ENCODE results near the gene CAMSAP1. TPM values are rescaled to one million over a fixed set of nuclear protein-coding genes. Genes with fewer than 3 reads are reported as not detected.
A peak's percentile ranks its signal among the peaks of the same experiment; 100 is the strongest.

Gene CAMSAP1
- total and polyA plus RNA-seq, 2 donors (not counting 1 experiment from before 2014, with no cell fraction given) = 6.6 to 31.0 TPM

- Mint-ChIP-seq H3K27me3 (no peaks in the 10 kb centered on the region), H3K9me3 (ENCODE audit: insufficient read depth) (peaks cover 1% of the 10 kb centered on the region), H3K4me3 (no peak overlapping the region), H3K27ac (no peak overlapping the region), H3K4me1 (peaks cover 31% of the 10 kb centered on the region)
- peaks cover 39% of the 10 kb centered on the region for H3K79me2 ChIP-seq (ENCODE audit: control insufficient read depth, insufficient read depth, low read length)
- no peak overlapping the region for H3K27ac ChIP-seq (ENCODE audit: low read length in 2 of 2)
- H3K9ac ChIP-seq (ENCODE audit: low read length) = no peak overlapping the region
- no peak for DNase-seq
- no peak for TF ChIP-seq EZH2 (IDR thresholded peaks at IDR 0.05; ENCODE audit: borderline replicate concordance, insufficient read depth, low read depth, low read length, poor library complexity, severe bottlenecking)
- TF ChIP-seq, protein P1, sequence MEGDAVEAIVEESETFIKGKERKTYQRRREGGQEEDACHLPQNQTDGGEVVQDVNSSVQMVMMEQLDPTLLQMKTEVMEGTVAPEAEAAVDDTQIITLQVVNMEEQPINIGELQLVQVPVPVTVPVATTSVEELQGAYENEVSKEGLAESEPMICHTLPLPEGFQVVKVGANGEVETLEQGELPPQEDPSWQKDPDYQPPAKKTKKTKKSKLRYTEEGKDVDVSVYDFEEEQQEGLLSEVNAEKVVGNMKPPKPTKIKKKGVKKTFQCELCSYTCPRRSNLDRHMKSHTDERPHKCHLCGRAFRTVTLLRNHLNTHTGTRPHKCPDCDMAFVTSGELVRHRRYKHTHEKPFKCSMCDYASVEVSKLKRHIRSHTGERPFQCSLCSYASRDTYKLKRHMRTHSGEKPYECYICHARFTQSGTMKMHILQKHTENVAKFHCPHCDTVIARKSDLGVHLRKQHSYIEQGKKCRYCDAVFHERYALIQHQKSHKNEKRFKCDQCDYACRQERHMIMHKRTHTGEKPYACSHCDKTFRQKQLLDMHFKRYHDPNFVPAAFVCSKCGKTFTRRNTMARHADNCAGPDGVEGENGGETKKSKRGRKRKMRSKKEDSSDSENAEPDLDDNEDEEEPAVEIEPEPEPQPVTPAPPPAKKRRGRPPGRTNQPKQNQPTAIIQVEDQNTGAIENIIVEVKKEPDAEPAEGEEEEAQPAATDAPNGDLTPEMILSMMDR (IDR thresholded peaks at IDR 0.05) = no peak
- H3K4me3 ChIP-seq (ENCODE audit: control extremely low read depth in 1 of 5, extremely low read depth in 1 of 5, insufficient read depth in 1 of 5, low read depth in 2 of 5, low read length in 4 of 5) = no peak overlapping the region
- H4K20me1 ChIP-seq (ENCODE audit: control insufficient read depth, insufficient read depth, low read length, poor library complexity, severe bottlenecking) = peaks cover 26% of the 10 kb centered on the region
- no peak overlapping the region for H3K4me2 ChIP-seq (replicated peaks; ENCODE audit: low read depth, low read length, poor library complexity, severe bottlenecking)
- H3K36me3 ChIP-seq (replicated peaks in 1 of 2; ENCODE audit: control extremely low read depth in 1 of 2, control insufficient read depth in 1 of 2, extremely low read depth in 1 of 2, insufficient read depth in 2 of 2, low read length in 1 of 2) = peaks cover 2 to 32% of the 10 kb centered on the region in 2 experiments
- ATAC-seq (ENCODE audit: low read depth) = no peak
- WGBS (ENCODE audit: insufficient coverage) = 100% methylated on average over 7 of the region's 9 CpGs
- CTCF ChIA-PET = no interaction called here
- POLR2A ChIA-PET = no interaction called here
- H3K27me3 ChIP-seq (replicated peaks in 1 of 4; ENCODE audit: control extremely low read depth in 1 of 4, control insufficient read depth in 3 of 4, insufficient read depth in 4 of 4, low read length in 3 of 4) = no peaks in the 10 kb centered on the region
- H2AFZ ChIP-seq (ENCODE audit: insufficient read depth, low read depth, low read length, poor library complexity, severe bottlenecking) = no peak overlapping the region
- intact Hi-C loops (cut with micrococcal nuclease) = no loop called here
- peaks cover 0 to 33% (median 13%) of the 10 kb centered on the region in 3 donors for H3K9me3 ChIP-seq (ENCODE audit: control extremely low read depth in 1 of 3, control insufficient read depth in 2 of 3, insufficient read depth in 1 of 3, low read length in 2 of 3)
- H3K4me1 ChIP-seq (ENCODE audit: control insufficient read depth in 2 of 2, insufficient read depth in 2 of 2, low read length in 2 of 2) = peaks cover 20% of the 10 kb centered on the region in 2 donors
These were observed 3.4 kb upstream of the CAMSAP1 start for GRCh38 chr9:135910757-135911156.

- intact Hi-C loops (cut with micrococcal nuclease) = no loop called here
- peak overlapping the region; percentile 38 for H3K4me3 Mint-ChIP-seq
- peaks cover 28% of the 10 kb centered on the region for H4K20me1 ChIP-seq (ENCODE audit: control insufficient read depth, insufficient read depth, low read length, poor library complexity, severe bottlenecking)
- peaks cover 0 to 28% of the 10 kb centered on the region in 2 experiments for H3K36me3 ChIP-seq (replicated peaks in 1 of 2; ENCODE audit: control extremely low read depth in 1 of 2, control insufficient read depth in 1 of 2, extremely low read depth in 1 of 2, insufficient read depth in 2 of 2, low read length in 1 of 2)
- peaks cover 45% of the 10 kb centered on the region for H3K79me2 ChIP-seq (ENCODE audit: control insufficient read depth, insufficient read depth, low read length)
- peaks cover 36% of the 10 kb centered on the region for H3K4me1 Mint-ChIP-seq
- H3K27me3 ChIP-seq (replicated peaks in 1 of 4; ENCODE audit: control extremely low read depth in 1 of 4, control insufficient read depth in 3 of 4, insufficient read depth in 4 of 4, low read length in 3 of 4) = no peaks in the 10 kb centered on the region
- no peak overlapping the region for H3K9ac ChIP-seq (ENCODE audit: low read length)
- no peaks in the 10 kb centered on the region for H3K9me3 Mint-ChIP-seq (ENCODE audit: insufficient read depth)
- H2AFZ ChIP-seq (ENCODE audit: insufficient read depth, low read depth, low read length, poor library complexity, severe bottlenecking) = no peak overlapping the region
- H3K4me1 ChIP-seq (ENCODE audit: control insufficient read depth in 2 of 2, insufficient read depth in 2 of 2, low read length in 2 of 2) = peaks cover 20 to 23% of the 10 kb centered on the region in 2 donors
- ATAC-seq (ENCODE audit: low read depth) (no peak), DNase-seq (no peak)
- TF ChIP-seq, protein P1 (IDR thresholded peaks at IDR 0.05) = no peak
- H3K27ac Mint-ChIP-seq = no peak overlapping the region
- peaks cover 0 to 30% (median 9%) of the 10 kb centered on the region in 3 donors for H3K9me3 ChIP-seq (ENCODE audit: control extremely low read depth in 1 of 3, control insufficient read depth in 2 of 3, insufficient read depth in 1 of 3, low read length in 2 of 3)
- no peak overlapping the region for H3K27ac ChIP-seq (ENCODE audit: low read length in 2 of 2)
- ChIA-PET CTCF (no interaction called here), POLR2A (no interaction called here)
- no peaks in the 10 kb centered on the region for H3K27me3 Mint-ChIP-seq
- no CpG with 5 or more reads among the region's 2 CpGs for WGBS (ENCODE audit: insufficient coverage)
- no peak overlapping the region for H3K4me2 ChIP-seq (replicated peaks; ENCODE audit: low read depth, low read length, poor library complexity, severe bottlenecking)
- H3K4me3 ChIP-seq (ENCODE audit: control extremely low read depth in 1 of 5, extremely low read depth in 1 of 5, insufficient read depth in 1 of 5, low read depth in 2 of 5, low read length in 4 of 5) = no peak overlapping the region
These were observed 2.9 kb upstream of the CAMSAP1 start for GRCh38 chr9:135910216-135910615.
